Frontal cortex (tissue), 4 donors: ENCODE data around the gene UST. TPM values are rescaled to one million over a fixed set of nuclear protein-coding genes. Genes with fewer than 3 reads are reported as not detected.
"Not testable (repeated sequence)": the region's sequence is repeated elsewhere in the genome, so short reads cannot be mapped to it uniquely, and the experiment has no call there.

Experiments used
- DNase-seq, 2 donors: peaks; one replicate each; pipeline ENCODE4 v3.0.0; 2012; ENCODE audit warnings: low spot score in 2 of 2
- FAIRE-seq: peaks from 2 replicates; lab custom pipeline; 2012; peaks lifted over from hg19 to GRCh38; lab: Jason Lieb, UNC
- total RNA-seq: library from RNA; depleted of rRNA; stranded (reverse); fragments of >200 nt; gene quantifications from one replicate; pipeline ENCODE4 v1.2.3, GENCODE V29; 2014
- donor health status: control.
- donor health status: control.
- donor health status: control.

Gene UST
- total RNA-seq, 1 donor from 2014 or later, result 39.5 TPM

- FAIRE-seq (no peak), DNase-seq (no peak)
These were observed 268.1 kb downstream of the UST start for GRCh38 chr6:149014631-149015534.

- FAIRE-seq, result no peak
- no peak for DNase-seq
These were observed 269.0 kb downstream of the UST start for GRCh38 chr6:149015535-149016525.

- FAIRE-seq, result no peak
These were observed 269.9 kb downstream of the UST start for GRCh38 chr6:149016716-149017115.

GRCh38 chr6:149020319-149020718 is 273.5 kb downstream of the UST start:
- no peak for FAIRE-seq

More at GRCh38 chr6:149016716-149017115, 269.9 kb downstream of the UST start:
- no peak for DNase-seq

GRCh38 chr6:149024361-149024760 is 277.5 kb downstream of the UST start:
- DNase-seq (no peak), FAIRE-seq (no peak)

More at GRCh38 chr6:149020319-149020718, 273.5 kb downstream of the UST start:
- no peak for DNase-seq

- DNase-seq, result no peak
- FAIRE-seq, result no peak
These were observed 278.2 kb downstream of the UST start for GRCh38 chr6:149025061-149025460.

GRCh38 chr6:149026530-149026942 is 279.7 kb downstream of the UST start:
- DNase-seq (no peak), FAIRE-seq (no peak)

GRCh38 chr6:149027484-149027883 is 280.7 kb downstream of the UST start:
- FAIRE-seq (no peak), DNase-seq (no peak)

GRCh38 chr6:149028767-149029405 is 282.1 kb downstream of the UST start:
- FAIRE-seq, result peak; percentile 93

GRCh38 chr6:149031201-149031858 is 284.5 kb downstream of the UST start:
- DNase-seq (no peak), FAIRE-seq (no peak)

More at GRCh38 chr6:149028767-149029405, 282.1 kb downstream of the UST start:
- DNase-seq, result peak; percentile 41 to 62

GRCh38 chr6:149031859-149032598 is 285.2 kb downstream of the UST start:
- DNase-seq (no peak), FAIRE-seq (no peak)

- no peak for DNase-seq
- FAIRE-seq, result no peak
These were observed 286.0 kb downstream of the UST start for GRCh38 chr6:149032599-149033405.

- no peak for DNase-seq
- no peak for FAIRE-seq
These were observed 286.6 kb downstream of the UST start for GRCh38 chr6:149033454-149033853.

- no peak for DNase-seq
- no peak for FAIRE-seq
These were observed 288.9 kb downstream of the UST start for GRCh38 chr6:149035766-149036165.

GRCh38 chr6:149037051-149037671 is 290.3 kb downstream of the UST start:
- no peak for FAIRE-seq
- DNase-seq, result no peak

- FAIRE-seq, DNase-seq: not testable (repeated sequence)
These were observed 292.2 kb downstream of the UST start for GRCh38 chr6:149039025-149039424.

- FAIRE-seq, result no peak
- DNase-seq, result no peak
These were observed 295.1 kb downstream of the UST start for GRCh38 chr6:149041953-149042352.
